ENCODE results near the gene GALNT2. TPM values are rescaled to one million over a fixed set of nuclear protein-coding genes. Genes with fewer than 3 reads are reported as not detected.

GALNT2 gene
- total and polyA plus RNA-seq, 2 of the 13 experiments (the other 11 are each of a cell fraction or from before 2014, with no cell fraction given) = 39.3 to 39.6 TPM

GRCh38 chr1:230081751-230082150, 14.7 kb downstream of the GALNT2 start:
- H3K9ac ChIP-seq (ENCODE audit: insufficient read depth, low read depth, low read length) = no peak overlapping the region
- H2AFZ ChIP-seq (ENCODE audit: low read length) = no peak overlapping the region
- no peaks in the 10 kb centered on the region for H3K27me3 ChIP-seq (ENCODE audit: control insufficient read depth in 1 of 2, insufficient read depth in 2 of 2, low read length in 2 of 2)
- BruUV-seq (replicated peaks) = no TSS peak
- intact Hi-C loops (cut with micrococcal nuclease; ENCODE audit: unreplicated experiment) (no loop called here), in situ Hi-C loops (cut with HindIII; ENCODE audit: extremely low pct_ligation_motif_present, low pct_unique_long_range_greater_than_20kb) (no loop called here)
- no peak overlapping the region for H3K27ac ChIP-seq (ENCODE audit: extremely low read length, insufficient read depth, low read length)
- no peak overlapping the region for H3K4me2 ChIP-seq (ENCODE audit: low read depth, low read length)
- H3K4me3 ChIP-seq (replicated peaks in 1 of 3; ENCODE audit: insufficient read depth in 1 of 3, low read depth in 2 of 3, low read length in 3 of 3) = no peak overlapping the region
- FAIRE-seq (no peak), ATAC-seq (no peak), DNase-seq (ENCODE audit: low spot score) (no peak)
- ChIA-PET CTCF (ENCODE audit: low intra/inter-chr PET ratio, low total read pairs) (no interaction called here), POLR2A (no interaction called here)
- 90% methylated on average over 8 of the region's 8 CpGs for WGBS (ENCODE audit: low lambda C conversion rate)
- peaks cover 1 to 7% of the 10 kb centered on the region in 2 experiments; a peak in 3 of 5 replicates for H3K36me3 ChIP-seq (replicated peaks in 1 of 2; ENCODE audit: control insufficient read depth in 1 of 2, insufficient read depth in 2 of 2, low read length in 2 of 2)
- TF ChIP-seq KDM3A (CRISPR knock-in tag; IDR thresholded peaks at IDR 0.05; ENCODE audit: low read depth) = no peak
- TF ChIP-seq SALL2 (CRISPR knock-in tag; IDR thresholded peaks at IDR 0.05) = no peak
- TF ChIP-seq KDM5B (CRISPR knock-in tag; IDR thresholded peaks at IDR 0.05; ENCODE audit: borderline replicate concordance) = no peak
- TF ChIP-seq ZNF546 (CRISPR knock-in tag; conservative IDR thresholded peaks at IDR 0.05) = no peak
- TF ChIP-seq NR2F1 (CRISPR knock-in tag; IDR thresholded peaks at IDR 0.05) = no peak
- no peak for TF ChIP-seq NFE2 (CRISPR knock-in tag; IDR thresholded peaks at IDR 0.05)
- no peak for TF ChIP-seq PAF1 (CRISPR knock-in tag; IDR thresholded peaks at IDR 0.05)
- TF ChIP-seq HDAC6 (IDR thresholded peaks at IDR 0.05; ENCODE audit: low read depth, low read length) = no peak
- no peak for TF ChIP-seq PHF21A (CRISPR knock-in tag; IDR thresholded peaks at IDR 0.05)
- TF ChIP-seq ZNF235 (CRISPR knock-in tag; IDR thresholded peaks at IDR 0.05; ENCODE audit: borderline replicate concordance) = no peak
- TF ChIP-seq ZNF792 (CRISPR knock-in tag; IDR thresholded peaks at IDR 0.05) = no peak
- no peak for TF ChIP-seq EZH2 (conservative IDR thresholded peaks at IDR 0.05; ENCODE audit: low read depth, low read length)
- no peak for TF ChIP-seq RXRB (CRISPR knock-in tag; IDR thresholded peaks at IDR 0.05; ENCODE audit: borderline replicate concordance)
- TF ChIP-seq ELK4 (CRISPR knock-in tag; IDR thresholded peaks at IDR 0.05; ENCODE audit: borderline replicate concordance) = no peak
- H3K79me2 ChIP-seq (ENCODE audit: insufficient read depth, low read length) = peaks cover 87% of the 10 kb centered on the region
- H3K4me1 ChIP-seq (ENCODE audit: insufficient read depth, low read length) = peaks cover 21% of the 10 kb centered on the region
- no peaks in the 10 kb centered on the region for H3K9me3 ChIP-seq (ENCODE audit: low read length)
- peaks cover 27% of the 10 kb centered on the region; the same call in 1 of the 2 replicates for H4K20me1 ChIP-seq (ENCODE audit: insufficient read depth, low read length)

Measured in HepG2 (cell line).